IMR-90 (cell line): ENCODE measurements around the gene ARMC9.

Experiments used
- CTCF ChIP-seq: conservative IDR thresholded peaks from 2 replicates; pipeline ENCODE4 v1.5.1; 2012; ENCODE audit warnings: mild to moderate bottlenecking, low read depth, low read length, improper control_type of control experiment
- ELK1 ChIP-seq: fragments of 150-350 bp; IDR thresholded peaks from 2 replicates; pipeline ENCODE4 v1.6.1; 2016; ENCODE audit warnings: low read depth, mild to moderate bottlenecking, low read length, moderate library complexity, borderline replicate concordance
- MAFK ChIP-seq: IDR thresholded peaks from 2 replicates; pipeline ENCODE4 v1.6.1; 2012; ENCODE audit warnings: low read depth, low read length, improper control_type of control experiment
- POLR2A ChIP-seq: IDR thresholded peaks from 2 replicates; pipeline ENCODE4 v1.6.1; 2012; ENCODE audit warnings: mild to moderate bottlenecking, low read depth, low read length
- RAD21 ChIP-seq: IDR thresholded peaks from 2 replicates; pipeline ENCODE4 v1.6.1; 2012; ENCODE audit warnings: low read length, improper control_type of control experiment

- no peak for TF ChIP-seq CTCF
- no peak for TF ChIP-seq POLR2A
- no peak for TF ChIP-seq ELK1
- no peak for TF ChIP-seq MAFK
- no peak for TF ChIP-seq RAD21
These were observed 34.9 kb upstream of the ARMC9 start for GRCh38 chr2:231163414-231164095.
